Activated CD4-positive, alpha-beta T cell treated with anti-CD3 and anti-CD28 coated beads, Interleukin-2, amount 50 U/mL, for 4 hours (primary cell): Measurements from ENCODE around the gene ASTN1.

Experiments used
- DNase-seq, 2 experiments: peaks; one replicate each; pipeline ENCODE4 v3.0.0-alpha.2; 2020

ASTN1 gene

DNA sequence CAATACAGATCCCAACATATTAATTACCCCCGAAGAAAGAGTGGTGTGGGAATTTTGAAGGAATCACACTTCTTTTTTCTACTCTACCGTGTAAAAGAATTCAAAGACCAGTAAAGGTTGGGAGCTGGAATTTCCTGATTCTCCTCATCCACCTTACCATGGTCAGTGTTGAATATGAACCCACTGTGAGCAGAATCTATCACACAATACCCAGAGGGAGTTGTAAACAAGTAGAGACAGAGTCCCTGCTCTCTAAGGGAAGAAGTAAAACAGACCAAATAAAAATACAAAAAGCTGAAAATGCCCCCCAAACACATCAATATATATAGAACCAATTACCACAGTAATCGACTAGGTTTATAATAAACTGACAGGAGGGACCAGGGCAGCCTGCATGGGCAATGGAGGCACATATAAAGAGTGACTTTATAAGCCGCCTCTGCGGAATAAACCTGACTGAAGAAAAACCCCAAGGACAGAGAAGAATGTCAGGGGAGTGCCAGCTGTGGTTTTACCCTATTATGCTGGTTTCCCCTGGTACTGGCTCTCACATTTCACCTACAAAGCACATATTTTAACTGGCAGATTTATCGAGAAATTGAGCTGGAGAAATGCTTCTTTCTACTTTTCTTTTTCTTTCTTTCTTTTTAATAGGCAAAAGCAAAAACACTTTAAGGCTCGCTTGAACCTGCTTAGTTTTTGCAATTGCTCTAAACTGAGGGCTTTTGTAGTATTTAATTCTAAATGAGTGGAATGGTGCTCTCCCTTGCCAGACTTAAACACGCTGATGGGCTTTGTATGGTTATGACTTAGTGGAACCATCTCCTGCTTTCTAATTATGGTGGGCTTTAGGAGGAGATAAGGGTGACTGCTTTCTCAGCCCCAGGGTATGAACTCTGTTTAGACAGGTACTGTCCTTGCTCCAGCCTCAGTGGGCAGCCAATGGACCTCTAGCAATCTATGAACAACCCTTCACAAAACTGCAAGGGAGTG, 244.8 kb downstream of the ASTN1 start:
- DNase-seq, result no peak

DNA sequence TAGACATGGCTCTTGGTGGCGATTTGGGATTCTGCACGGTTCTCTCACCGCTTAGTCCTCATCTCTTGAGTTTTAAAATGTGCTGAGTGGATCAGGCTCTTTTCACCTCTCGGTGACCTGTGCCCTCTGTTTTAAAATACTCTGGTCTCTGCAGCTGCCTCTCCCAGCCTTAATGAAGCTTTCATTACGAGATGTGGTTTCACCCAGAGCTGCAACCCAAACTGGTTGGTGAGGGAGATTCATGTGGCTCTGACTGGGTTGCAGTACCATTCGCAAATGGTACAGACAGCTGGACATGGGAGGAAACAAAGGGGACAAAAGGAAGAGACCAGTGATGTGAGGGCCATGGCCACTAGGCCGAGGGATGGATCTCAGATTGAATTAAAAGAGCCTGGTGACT, 258.9 kb downstream of the ASTN1 start:
- no peak for DNase-seq

DNA sequence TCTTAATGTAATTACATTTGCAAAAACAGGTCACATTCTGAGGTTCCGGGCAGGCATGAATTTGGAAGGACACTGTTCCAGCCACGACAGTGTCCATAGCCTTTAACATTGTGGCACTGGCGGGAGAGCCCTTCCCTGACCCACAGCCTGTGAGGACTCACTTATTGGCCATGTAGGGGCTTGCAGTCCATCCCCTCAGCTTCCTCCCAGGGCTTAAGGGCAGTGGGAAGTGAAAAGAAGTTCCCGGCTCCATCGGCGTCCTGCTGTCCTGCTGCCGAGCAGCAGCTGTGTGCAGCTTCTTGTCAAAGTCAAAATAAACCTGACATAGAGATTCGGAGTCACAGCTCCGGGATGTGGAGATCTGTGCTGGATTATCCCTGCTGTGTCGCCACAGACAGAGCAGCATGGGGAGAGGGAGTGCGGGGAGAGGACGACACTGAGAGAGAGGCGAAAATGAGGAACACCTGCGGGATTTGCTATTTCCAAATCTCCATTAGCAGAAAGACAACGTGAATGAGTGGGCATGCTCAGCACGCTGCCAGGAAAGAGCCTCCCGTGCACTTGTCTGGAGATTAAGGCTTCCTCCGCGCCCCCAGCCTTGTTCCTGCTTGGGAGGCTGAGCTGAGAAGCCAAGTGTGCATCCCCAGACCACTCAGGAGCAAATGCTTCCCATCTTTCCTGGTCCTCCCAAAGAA, 260.3 kb downstream of the ASTN1 start:
- DNase-seq, result no peak

DNA sequence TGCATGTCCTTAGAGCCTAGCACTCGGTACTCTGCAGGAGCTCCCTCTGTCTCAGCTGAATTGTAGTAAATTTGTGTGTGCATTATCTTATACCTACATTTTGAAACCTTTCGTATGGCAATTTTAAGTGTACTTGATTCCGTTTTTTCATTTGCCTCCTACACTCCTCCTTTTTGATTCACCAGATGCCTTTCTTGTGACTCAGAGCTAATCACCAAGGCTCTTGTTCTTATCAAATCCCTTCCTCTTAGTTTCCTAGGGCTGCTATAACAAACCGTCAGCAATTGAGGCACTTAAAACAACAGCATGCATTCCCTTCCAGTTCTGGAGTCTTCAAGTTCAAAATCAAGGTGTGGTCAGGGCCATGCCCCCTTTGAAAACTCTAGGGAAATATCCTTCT, 261.0 kb downstream of the ASTN1 start:
- no peak for DNase-seq

DNA sequence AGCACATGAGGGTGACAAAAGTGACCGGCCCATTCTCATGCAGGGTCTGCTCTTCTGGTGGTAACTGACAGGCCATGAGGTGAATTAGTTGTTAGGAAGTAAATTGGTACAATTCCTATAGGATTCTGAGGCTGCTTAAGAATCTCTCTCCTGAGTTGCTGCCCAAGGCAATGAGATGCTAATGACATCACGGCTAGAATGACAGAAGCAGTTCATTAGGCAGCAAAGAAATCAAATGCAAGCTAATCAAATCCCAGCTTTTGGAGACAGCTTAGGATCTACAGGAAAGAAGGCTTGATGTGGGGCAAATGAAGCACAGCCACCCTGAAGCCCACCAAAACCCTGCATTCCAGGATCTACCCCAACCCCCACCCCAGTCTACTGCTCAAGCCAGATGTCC, 265.2 kb downstream of the ASTN1 start:
- no peak for DNase-seq

DNA sequence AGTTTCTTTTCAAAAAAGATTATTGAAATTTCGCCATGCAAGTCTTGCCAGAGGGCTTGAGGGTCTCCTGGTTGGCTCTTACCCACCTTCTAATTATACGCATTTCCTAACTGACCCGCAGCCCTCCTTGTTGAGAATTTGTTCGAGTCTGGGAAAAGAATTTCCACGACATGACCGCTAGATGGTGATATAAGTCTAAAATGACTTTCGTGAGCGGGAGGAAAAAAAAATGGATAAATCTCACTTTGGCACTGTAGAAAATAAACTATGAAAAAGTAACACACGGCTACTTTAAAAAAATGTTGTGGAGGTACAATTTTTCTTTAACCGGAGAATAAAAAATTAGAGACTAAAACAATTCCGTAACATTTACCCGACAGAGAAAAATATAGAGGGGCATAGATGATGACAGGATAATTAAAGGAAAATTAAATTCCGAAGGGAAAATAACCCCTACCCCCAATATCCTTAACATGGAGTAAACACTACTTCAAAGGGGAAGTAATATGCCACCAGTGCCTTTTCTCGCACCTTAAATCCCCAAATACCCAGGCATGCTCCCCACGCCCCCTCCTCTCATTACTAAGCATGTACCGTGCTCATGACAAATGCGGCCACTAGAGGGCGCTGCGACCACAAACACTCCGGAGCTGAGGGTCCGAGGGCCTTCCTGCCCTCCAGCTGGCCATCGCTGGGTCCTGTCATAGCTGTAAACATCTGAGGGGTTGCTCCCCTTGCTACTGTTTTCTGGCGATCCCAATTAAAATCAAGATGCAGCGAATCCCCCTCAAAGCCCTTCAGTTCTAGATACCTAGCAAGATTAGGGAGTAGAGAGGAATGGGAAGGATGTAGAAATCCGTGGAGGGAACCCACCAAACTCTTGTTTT, 266.9 kb downstream of the ASTN1 start:
- no peak for DNase-seq

DNA sequence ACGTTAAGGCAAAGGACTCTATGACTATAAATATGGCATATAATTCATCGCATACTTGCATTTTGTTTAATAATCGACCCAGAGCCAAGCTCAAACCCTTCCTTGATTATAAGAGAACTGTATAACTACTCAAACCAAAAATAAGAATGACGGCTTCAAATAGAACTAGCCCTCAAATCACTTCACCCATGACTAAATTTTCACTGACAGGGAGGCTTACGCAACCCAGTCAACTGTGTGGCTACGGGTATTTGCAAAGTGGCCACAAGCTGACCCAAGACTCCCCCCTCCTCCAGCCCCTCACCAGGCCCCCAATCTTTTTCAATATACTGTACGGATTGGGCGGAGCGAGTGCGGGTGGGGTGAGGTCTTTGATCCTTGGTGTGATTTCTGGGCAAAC, 268.3 kb downstream of the ASTN1 start:
- DNase-seq, result no peak

DNA sequence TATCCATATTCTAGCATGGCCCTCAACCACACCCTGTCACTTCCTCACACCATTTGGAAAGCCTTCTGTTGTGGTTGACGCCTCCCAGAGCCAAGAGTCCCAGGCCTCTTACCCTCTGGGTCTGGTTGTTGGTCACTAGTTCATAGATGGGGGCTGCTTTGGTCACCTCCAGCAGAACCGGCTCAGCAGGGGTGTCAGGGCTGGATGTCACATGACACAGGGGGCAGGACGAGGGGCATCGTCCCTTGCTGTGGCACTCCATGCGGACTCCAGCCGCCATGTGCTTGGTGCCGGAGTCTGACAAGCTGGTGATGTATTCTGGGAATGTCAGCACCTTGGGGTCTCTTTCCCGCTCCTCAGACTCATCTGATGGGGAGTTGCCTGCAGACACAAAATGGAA, 270.1 kb downstream of the ASTN1 start:
- DNase-seq, result no peak

DNA sequence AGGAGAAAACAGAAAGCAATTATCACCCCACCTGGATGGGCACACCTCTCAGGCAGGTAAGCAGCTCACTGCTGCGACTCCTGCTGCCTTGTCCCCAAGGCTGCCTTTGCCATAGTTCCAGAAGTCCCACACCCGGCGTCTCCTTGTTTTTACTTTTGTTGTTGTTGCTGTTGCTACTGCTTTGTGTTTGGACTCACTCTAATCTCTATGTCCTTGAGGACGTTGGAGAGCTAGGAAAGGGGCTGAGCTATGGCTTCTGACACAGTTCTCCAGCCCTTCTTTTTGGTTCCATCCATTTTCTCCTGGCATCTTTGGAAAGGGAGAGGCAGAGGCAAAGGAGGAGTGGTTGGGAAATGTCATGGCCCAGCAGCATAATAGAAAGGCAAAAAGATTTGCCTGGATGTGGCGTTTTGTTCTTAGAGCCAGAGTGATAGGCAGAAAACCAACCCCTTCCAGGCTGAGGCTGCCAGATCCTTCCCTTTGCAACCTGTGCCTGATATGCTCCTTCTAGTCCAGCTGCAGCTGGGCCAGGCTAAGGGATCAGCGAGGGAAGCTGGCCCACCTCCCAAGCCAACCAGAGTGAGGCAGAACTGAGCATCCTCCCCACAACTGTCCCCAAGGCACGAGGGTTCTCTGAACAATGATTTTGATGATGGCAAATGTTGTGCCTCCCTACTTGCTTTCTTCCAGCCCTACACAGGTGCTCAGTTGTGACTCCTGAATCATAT, 270.7 kb downstream of the ASTN1 start:
- no peak for DNase-seq

DNA sequence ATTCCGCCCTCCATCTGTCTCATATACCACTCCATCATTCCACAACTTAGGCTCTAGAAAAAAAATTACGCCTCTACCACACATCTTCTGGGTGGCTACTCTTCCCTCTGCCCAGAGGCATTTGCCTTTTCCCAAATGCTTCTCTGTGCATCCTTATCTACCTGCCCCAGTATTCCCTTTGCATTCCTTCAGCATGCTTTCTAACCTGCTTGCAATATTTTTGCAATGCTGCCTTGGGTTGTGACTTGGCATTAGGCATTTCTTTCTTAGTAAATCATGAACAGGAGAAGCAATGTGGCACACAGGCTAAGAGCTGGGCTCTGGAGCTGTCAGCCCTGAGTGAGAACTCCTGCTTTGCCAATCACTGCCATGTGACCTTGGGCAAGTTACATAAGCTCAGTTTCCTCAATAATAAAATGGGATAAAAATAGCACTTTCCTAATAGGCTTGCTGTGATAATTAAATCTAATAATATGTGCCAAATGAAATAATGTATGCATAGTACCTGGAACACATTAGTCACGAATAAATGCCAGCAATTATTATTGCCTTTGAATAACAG, 276.0 kb downstream of the ASTN1 start:
- no peak for DNase-seq

DNA sequence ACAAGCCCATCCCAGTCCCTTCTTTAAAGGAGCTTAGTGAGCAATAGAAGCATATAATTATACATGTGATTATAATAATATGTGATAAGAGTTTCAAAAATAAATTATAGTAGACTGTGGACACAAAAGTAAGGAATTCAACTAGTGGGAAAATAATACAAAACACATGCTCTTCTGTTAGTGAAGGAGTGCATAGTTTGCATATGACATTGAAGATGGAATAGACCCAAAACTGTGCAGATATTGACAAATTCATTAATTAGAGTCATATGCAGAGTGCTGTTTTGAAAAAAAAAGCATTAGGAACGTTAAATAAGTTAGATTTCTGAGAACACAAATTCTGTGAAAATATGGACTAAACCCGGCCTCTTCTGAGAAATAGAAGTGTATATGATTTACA, 278.8 kb downstream of the ASTN1 start:
- DNase-seq, result no peak

DNA sequence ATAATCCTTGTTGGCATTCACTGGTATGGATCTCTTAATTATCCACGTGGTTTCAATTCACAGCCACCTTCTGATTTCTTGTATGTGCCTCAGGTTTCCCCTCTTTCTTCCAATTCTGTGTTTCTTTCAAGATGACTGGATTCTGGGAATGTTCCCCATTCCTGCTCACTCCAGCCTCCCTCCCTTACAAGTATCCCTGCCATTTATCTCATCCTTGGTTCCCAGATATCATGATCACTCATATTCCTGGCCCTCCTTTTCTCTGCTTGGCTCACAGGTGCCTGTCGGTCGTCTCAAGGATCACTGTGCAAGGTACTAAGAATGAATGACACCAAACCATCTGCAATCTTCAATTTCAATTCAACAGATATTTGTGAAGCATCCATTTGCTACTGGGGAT, 279.2 kb downstream of the ASTN1 start:
- no peak for DNase-seq

DNA sequence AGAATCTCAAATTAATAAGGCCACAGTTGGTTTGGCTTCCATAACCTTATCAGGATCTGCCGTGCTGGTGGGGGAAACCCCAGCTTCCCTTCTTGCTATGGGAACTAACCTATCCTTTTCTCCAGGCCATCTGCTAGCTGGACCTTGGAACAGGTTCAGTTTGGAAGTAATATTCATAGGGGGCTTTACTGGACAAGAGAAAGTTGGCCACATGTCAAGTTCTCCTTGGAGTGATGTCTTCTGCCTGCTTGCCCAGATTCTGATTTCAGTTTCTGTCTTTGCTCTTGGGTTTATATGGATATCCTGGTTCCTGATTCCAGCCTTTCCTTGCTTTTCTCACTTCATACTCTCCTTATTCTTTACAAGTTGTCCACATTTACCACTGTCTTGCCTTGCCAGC, 279.6 kb downstream of the ASTN1 start:
- DNase-seq, result no peak

DNA sequence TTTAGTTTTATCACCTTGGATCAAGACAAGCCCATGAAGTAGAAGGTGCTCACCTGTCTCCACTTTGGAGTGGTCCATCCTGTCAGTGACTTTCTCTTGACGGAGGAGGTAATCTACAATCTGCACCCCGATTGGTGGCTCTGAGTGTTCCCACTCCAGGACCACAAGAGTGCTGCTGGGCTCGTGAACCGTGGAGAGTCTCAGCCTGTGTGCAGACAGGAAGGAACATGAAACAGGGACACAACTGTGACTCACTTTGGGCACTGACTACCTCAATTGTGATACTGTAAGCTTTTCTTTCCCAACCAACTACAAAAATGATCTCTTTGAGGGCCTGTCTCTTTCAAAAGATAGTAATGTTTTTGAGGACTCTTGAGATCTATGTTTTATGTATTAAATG, 280.2 kb downstream of the ASTN1 start:
- no peak for DNase-seq

DNA sequence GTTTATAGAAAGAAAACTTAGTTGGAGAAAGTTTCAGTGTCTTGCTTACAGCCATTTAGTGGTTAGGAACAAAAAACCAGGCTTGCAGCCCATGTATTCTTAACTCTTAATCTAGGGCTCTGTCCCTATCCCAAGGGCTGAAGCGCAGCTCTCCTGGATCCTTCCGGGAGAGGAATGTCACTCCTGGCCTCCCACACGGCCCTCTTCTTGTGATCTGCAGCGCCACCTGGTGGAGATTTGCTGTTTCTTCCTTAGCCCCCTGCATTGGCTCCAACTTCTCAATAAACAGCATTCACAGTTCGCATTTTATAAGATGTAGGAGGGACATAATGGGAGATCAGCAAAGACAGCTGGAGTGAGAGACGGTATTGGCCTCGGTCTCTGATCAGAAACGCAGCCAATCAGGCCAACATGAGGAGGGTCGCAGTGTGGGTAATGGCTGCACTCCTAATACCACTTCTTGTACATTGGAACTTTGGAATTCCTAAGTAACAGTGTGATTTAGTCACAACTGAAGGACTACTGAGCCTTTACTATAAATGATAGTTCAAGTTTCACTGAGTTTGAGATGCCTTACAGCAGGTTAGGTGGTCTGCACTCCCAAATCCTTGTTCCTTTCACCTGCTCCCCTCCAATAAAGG, 283.4 kb downstream of the ASTN1 start:
- DNase-seq, result peak in 1 of 2 experiments; percentile 5

DNA sequence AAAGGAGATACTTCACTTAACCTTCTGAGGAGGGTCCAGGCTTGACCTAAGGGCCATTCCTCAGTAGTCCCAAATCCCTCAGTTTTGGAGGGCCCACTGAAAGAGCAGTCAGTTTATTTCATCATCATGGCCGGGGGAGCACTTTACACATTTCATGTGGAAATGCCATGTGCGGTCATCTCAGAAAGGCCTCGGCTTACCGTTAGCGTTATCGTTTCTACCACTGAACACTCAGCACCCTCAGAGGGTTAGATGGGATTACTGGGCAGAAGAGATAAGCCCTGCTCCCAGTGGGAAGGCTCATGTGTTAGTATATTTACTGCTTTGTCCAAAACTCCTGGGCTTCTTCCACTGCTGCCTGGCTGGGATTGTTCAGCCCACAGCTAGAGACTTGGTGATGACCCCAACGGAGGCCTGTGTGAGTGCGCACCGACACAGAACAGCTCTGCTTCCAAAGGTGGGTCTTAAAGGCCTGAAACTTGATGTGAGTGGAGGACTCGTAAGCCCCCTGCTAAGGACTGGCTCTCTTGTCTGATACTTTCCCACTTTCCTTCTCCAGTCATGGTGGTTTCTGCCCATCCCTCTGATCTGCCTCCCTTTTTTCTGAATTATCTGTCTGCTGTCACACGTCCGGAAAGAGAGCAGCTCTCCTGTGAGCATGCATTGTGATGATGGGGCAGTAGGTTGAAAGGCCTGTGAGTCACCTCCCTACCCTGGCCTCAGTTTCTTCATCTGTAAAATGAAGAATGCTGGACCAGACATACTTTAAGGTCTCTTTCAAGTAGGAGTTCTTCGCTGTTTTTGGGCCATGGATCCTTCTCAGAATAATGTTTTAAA, 284.5 kb downstream of the ASTN1 start:
- no peak for DNase-seq

DNA sequence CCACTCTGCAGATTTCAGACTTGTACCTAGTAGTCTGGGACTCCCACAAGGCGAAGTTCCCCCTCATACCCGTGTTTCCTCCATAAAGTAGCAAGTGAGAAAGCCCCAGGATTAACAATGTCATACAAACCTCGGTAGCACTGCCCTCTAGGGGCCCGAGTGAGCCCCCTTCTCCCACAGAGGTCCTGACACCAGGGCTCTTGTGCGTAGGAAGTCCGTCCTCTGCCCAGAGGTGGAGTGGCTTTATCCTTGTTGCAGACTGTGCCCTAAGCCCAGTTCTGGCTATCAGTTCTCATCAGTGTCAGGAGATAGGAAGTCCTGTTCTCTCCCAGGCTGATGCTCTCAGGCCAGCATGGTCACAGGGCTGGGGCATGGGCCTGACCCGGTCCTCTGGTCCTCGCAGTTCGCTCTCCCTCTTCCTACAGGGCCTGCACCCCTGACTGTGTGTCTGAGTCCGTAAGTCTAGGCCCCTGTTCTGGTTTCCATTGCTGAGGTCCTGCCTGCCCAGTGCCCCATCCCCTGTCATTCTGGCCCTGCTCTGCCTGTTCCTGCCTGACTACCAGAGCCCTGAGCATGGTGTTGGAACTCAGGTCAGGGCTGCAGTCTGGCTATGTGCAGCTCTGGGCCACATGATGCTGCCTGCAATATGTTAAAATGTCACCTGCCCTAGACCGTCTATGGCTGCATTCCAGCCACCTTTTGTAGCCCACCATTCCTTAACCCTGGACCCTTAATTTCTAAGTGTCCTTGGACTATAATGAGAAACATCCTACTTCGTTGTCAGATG, 285.6 kb downstream of the ASTN1 start:
- no peak for DNase-seq

DNA sequence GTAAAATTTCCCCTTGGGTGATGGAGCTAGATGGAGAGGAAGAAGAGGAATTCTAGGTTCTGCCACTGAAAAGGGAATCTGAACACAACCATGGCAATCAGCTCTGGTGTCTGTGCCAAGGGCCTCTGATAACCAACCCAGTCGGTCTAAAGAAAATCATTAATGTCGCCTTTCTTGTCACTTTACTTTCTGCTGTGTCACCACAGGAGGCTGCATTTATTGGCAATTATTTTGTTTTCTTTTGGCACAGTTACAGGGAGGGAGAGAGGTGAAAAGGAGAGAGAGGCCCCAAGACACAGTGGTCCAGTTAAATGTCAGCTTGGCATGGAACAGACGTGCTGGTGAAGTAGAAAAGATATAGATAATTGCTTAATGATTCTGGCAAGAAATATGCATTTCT, 287.0 kb downstream of the ASTN1 start:
- no peak for DNase-seq

DNA sequence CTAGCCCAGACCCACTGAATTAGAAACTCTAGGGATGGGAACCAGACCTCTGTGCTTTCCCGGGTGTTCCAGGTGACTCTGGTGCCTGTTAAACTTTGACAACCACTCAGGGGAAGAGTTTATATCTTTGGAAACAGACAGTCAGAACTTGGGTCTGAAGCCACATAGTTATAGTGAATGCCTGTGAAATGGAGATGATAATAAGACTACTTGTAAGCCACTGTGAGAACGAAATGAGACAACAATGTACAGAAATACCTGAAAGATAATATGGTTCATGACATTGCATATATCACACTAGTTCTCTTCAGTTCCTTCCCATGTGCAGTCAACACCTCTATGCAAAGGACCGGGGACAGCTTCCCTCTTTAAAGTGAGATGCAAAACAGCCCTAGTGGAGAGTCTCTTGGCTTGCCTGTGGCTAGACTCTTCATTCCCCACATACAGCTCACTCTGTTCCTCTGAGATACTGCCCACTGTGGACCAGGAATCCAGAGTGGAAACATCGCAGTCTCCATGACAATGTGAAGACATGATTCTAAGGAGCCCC, 287.5 kb downstream of the ASTN1 start:
- DNase-seq, result no peak

DNA sequence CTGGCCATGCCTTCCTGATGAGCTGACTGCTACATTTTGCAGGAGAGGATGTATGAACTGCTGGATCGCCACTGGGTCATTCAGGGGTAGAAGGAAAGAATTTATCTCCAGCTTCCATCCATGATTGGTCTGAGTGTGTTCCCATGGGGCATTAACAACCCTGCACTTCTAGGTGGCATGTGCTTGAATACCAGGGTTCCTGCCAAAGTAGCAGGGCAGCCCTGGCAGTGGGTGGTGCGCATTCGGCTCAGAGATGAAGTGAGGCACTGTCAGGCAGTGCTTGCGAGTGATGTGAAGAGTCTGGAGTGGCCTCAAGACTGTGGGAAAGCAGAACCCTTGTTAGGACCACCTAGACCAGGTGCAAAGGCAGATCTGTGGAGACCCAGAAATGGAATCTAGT, 294.9 kb downstream of the ASTN1 start:
- DNase-seq, result no peak
